GM23248 (cell line): Measurements from ENCODE around the gene KIF18A. TPM values are rescaled to one million over a fixed set of nuclear protein-coding genes. Genes with fewer than 3 reads are reported as not detected.

ENCODE experiments used
- DNase-seq: peaks from one replicate; pipeline ENCODE4 v3.0.0-alpha.2; 2015
- H2AFZ ChIP-seq: fragments of 200-600 bp; sonication (generic); 2 replicates; pipeline ENCODE4 v1.6.1; 2016; ENCODE audit warnings: antibody characterized with exemption
- H3F3A ChIP-seq: fragments of 200-600 bp; sonication (generic); 2 replicates; pipeline ENCODE4 v1.6.1; 2016; ENCODE audit warnings: mild to moderate bottlenecking, antibody characterized with exemption, mixed run types; ENCODE audit not compliant: insufficient read depth
- H3K27ac ChIP-seq: fragments of 200-600 bp; sonication (generic); 2 replicates; pipeline ENCODE4 v1.5.1; 2016; ENCODE audit warnings: mild to moderate bottlenecking
- H3K27me3 ChIP-seq: fragments of 200-600 bp; sonication (generic); replicated peaks from 2 replicates; pipeline ENCODE4 v1.6.1; 2016; ENCODE audit warnings: mild to moderate bottlenecking; ENCODE audit not compliant: insufficient read depth
- H3K36me3 ChIP-seq: fragments of 200-600 bp; sonication (generic); 2 replicates; pipeline ENCODE4 v1.6.1; 2016; ENCODE audit warnings: low read depth, mild to moderate bottlenecking
- H3K4me1 ChIP-seq: fragments of 200-600 bp; sonication (generic); 2 replicates; pipeline ENCODE4 v1.6.1; 2016; ENCODE audit warnings: mild to moderate bottlenecking; ENCODE audit not compliant: insufficient read depth
- H3K4me2 ChIP-seq: fragments of 200-600 bp; sonication (generic); one replicate; pipeline ENCODE4 v1.6.1; 2016; ENCODE audit warnings: mild to moderate bottlenecking; ENCODE audit not compliant: unreplicated experiment
- H3K4me3 ChIP-seq: fragments of 200-600 bp; sonication (generic); 2 replicates; pipeline ENCODE4 v1.5.1; 2016; ENCODE audit warnings: mild to moderate bottlenecking
- H3K79me2 ChIP-seq: fragments of 200-600 bp; sonication (generic); 2 replicates; pipeline ENCODE4 v1.6.1; 2016; ENCODE audit warnings: mild to moderate bottlenecking; ENCODE audit not compliant: insufficient read depth
- H3K9ac ChIP-seq: fragments of 200-600 bp; sonication (generic); 2 replicates; pipeline ENCODE4 v1.6.1; 2016; ENCODE audit warnings: mild to moderate bottlenecking
- H3K9me2 ChIP-seq: fragments of 200-600 bp; sonication (generic); 2 replicates; pipeline ENCODE4 v1.6.1; 2016; ENCODE audit warnings: mixed run types, mild to moderate bottlenecking, moderate library complexity; ENCODE audit not compliant: insufficient read depth
- H3K9me3 ChIP-seq: fragments of 200-600 bp; sonication (generic); one replicate; pipeline ENCODE4 v1.6.1; 2017; ENCODE audit warnings: low read depth
- H4K20me1 ChIP-seq: fragments of 200-600 bp; sonication (generic); 2 replicates; pipeline ENCODE4 v1.6.0; 2016; ENCODE audit not compliant: insufficient read depth
- EZH2 ChIP-seq: fragments of 200-600 bp; sonication (generic); IDR thresholded peaks from 2 replicates; pipeline ENCODE4 v1.6.1; 2018; ENCODE audit warnings: antibody characterized with exemption, mild to moderate bottlenecking; ENCODE audit not compliant: insufficient read depth, poor library complexity, severe bottlenecking
- EZH2phosphoT487 ChIP-seq: fragments of 200-600 bp; sonication (generic); IDR thresholded peaks from 2 replicates; pipeline ENCODE4 v1.6.1; 2018; ENCODE audit warnings: antibody characterized with exemption, moderate library complexity, mild to moderate bottlenecking, low read depth; ENCODE audit not compliant: insufficient read depth
- WGBS, 2 experiments: methylation state at CpG; one replicate each; pipeline ENCODE4 v1.1.6; 2015 to 2017; ENCODE audit warnings: low lambda C conversion rate in 2 of 2, low coverage in 1 of 2; ENCODE audit errors: missing lambda C conversion rate in 2 of 2; 5-methylcytosine and 5-hydroxymethylcytosine counted together
- in situ Hi-C: fragments of 300-500 bp; cut with MboI; formaldehyde crosslinking; loops from 2 replicates; pipeline ENCODE4 v1.15.0; 2020
- polyA plus RNA-seq: library from polyadenylated mRNA; unstranded; fragments of >200 nt; fragmentation: Nextera tagmentation; extraction: Ambion mirVana; gene quantifications from 2 replicates; pipeline ENCODE4 v1.2.1, GENCODE V29; 2016
- total RNA-seq: library from RNA; depleted of rRNA; stranded (reverse); fragments of >200 nt; shearing (Covaris generic); gene quantifications from 2 replicates; pipeline ENCODE4 v1.2.3, GENCODE V29; 2014

Gene KIF18A
- total and polyA plus RNA-seq, 2 experiments from 2014 or later: 7.8 to 9.1 TPM

- Histone ChIP-seq H3K9me3 (no peaks in the 10 kb centered on the region), H3K4me1 (peaks cover 17% of the 10 kb centered on the region; the same call in 1 of the 2 replicates), H2AFZ (no peak overlapping the region), H3K27me3 (no peaks in the 10 kb centered on the region), H3K4me2 (no peak overlapping the region), H3K79me2 (peaks cover 97% of the 10 kb centered on the region), H3K9ac (no peak overlapping the region), H3K9me2 (no peaks in the 10 kb centered on the region), H3K4me3 (no peak overlapping the region), H3F3A (no peaks in the 10 kb centered on the region), H3K36me3 (0 out of 2 replicates have a peak, but pooled peaks cover 8% of the 10 kb centered on the region), H3K27ac (no peak overlapping the region), H4K20me1 (no peaks in the 10 kb centered on the region)
- 90 to 97% methylated on average over 2 of the region's 2 CpGs for WGBS, 2 experiments
- TF ChIP-seq EZH2phosphoT487 (no peak), EZH2 (no peak)
- DNase-seq: no peak
- in situ Hi-C loops: loop anchor here (25.0 kb wide), 1 partner anchor 388 kb away; the partner anchor contains the start of gene BDNF
Measured at GRCh38 chr11:28100665-28101064, 7.3 kb downstream of the KIF18A start.

GRCh38 chr11:28099715-28100114 is 8.2 kb downstream of the KIF18A start:
- H3K9me3 ChIP-seq: no peaks in the 10 kb centered on the region
- H3K27me3 ChIP-seq: no peaks in the 10 kb centered on the region
- no peaks in the 10 kb centered on the region for H3K9me2 ChIP-seq
- peaks cover 14% of the 10 kb centered on the region; the same call in 1 of the 2 replicates for H3K4me1 ChIP-seq
- DNase-seq: no peak
- 24 to 26% methylated on average over 1 of the region's 1 CpG for WGBS, 2 experiments
- H3K27ac ChIP-seq: no peak overlapping the region
- 0 out of 2 replicates have a peak, but pooled peaks cover 8% of the 10 kb centered on the region for H3K36me3 ChIP-seq
- no peak for TF ChIP-seq EZH2
- TF ChIP-seq EZH2phosphoT487: no peak
- peaks cover 93% of the 10 kb centered on the region for H3K79me2 ChIP-seq
- in situ Hi-C loops: loop anchor here (25.0 kb wide), 1 partner anchor 387 kb away; the partner anchor contains the start of gene BDNF
- no peak overlapping the region for H2AFZ ChIP-seq
- H4K20me1 ChIP-seq: no peaks in the 10 kb centered on the region
- no peak overlapping the region for H3K9ac ChIP-seq
- H3F3A ChIP-seq: no peaks in the 10 kb centered on the region
- H3K4me2 ChIP-seq: no peak overlapping the region
- H3K4me3 ChIP-seq: no peak overlapping the region

GRCh38 chr11:28098257-28098656 is 9.7 kb downstream of the KIF18A start:
- Histone ChIP-seq H3F3A (no peaks in the 10 kb centered on the region), H3K79me2 (peaks cover 78% of the 10 kb centered on the region), H3K9me3 (no peaks in the 10 kb centered on the region), H2AFZ (0 out of 2 replicates have a peak overlapping the region, but pooled peaks have one; percentile 19), H3K36me3 (0 out of 2 replicates have a peak, but pooled peaks cover 8% of the 10 kb centered on the region), H3K9me2 (no peaks in the 10 kb centered on the region), H3K27me3 (no peaks in the 10 kb centered on the region), H3K4me3 (no peak overlapping the region), H3K4me2 (no peak overlapping the region), H3K4me1 (no peaks in the 10 kb centered on the region), H4K20me1 (no peaks in the 10 kb centered on the region), H3K27ac (no peak overlapping the region), H3K9ac (no peak overlapping the region)
- TF ChIP-seq EZH2 (no peak), EZH2phosphoT487 (no peak)
- 35 to 63% methylated on average over 1 of the region's 1 CpG for WGBS, 2 experiments
- in situ Hi-C loops: no loop called here
- DNase-seq: no peak

GRCh38 chr11:28092786-28093185 is 15.2 kb downstream of the KIF18A start:
- Histone ChIP-seq H3K4me2 (no peak overlapping the region), H3K27me3 (no peaks in the 10 kb centered on the region), H3K9me3 (no peaks in the 10 kb centered on the region), H3F3A (peaks cover 18% of the 10 kb centered on the region; the same call in 1 of the 2 replicates), H3K36me3 (0 out of 2 replicates have a peak, but pooled peaks cover 17% of the 10 kb centered on the region), H3K79me2 (peaks cover 23% of the 10 kb centered on the region), H3K27ac (no peak overlapping the region), H3K9ac (no peak overlapping the region), H4K20me1 (no peaks in the 10 kb centered on the region), H3K4me3 (no peak overlapping the region), H3K9me2 (no peaks in the 10 kb centered on the region), H2AFZ (0 out of 2 replicates have a peak overlapping the region, but pooled peaks have one; percentile 43), H3K4me1 (peaks cover 27% of the 10 kb centered on the region)
- TF ChIP-seq EZH2 (no peak), EZH2phosphoT487 (no peak)
- in situ Hi-C loops: no loop called here
- no peak for DNase-seq
